Stimulated activated CD8-positive, alpha-beta memory T cell treated with anti-CD3 and anti-CD28 coated beads, Interleukin-12 subunit alpha, Interleukin-12 subunit beta, amount 100 ng/mL, for 1 hour (primary cell): ENCODE measurements around the gene RHBDD2.
"Not testable (repeated sequence)": the region's sequence is repeated elsewhere in the genome, so short reads cannot be mapped to it uniquely, and the experiment has no call there.

ENCODE experiments used
- DNase-seq: peaks from one replicate; pipeline ENCODE4 v3.0.0-alpha.2; 2020; ENCODE audit warnings: low read depth

Gene RHBDD2

GRCh38 chr7:75878769-75879611 is at the start of gene RHBDD2:
Gene RHBDD2, plus strand, starts transcription at chr7:75879034. Its CDS starts 49 bp downstream, at chr7:75879083.
- DNase-seq = peak; percentile 92

- not testable (repeated sequence) for DNase-seq
Observed at GRCh38 chr7:75829656-75830055, 49.2 kb upstream of the RHBDD2 start.

GRCh38 chr7:75830978-75831377 is 47.9 kb upstream of the RHBDD2 start:
- no peak for DNase-seq

- DNase-seq = not testable (repeated sequence)
Observed at GRCh38 chr7:75833662-75834061, 45.2 kb upstream of the RHBDD2 start.

GRCh38 chr7:75835688-75836285 is 43.0 kb upstream of the RHBDD2 start:
- no peak for DNase-seq

- DNase-seq = no peak
Observed at GRCh38 chr7:75836798-75837197, 42.0 kb upstream of the RHBDD2 start.

GRCh38 chr7:75838281-75838930 is 40.4 kb upstream of the RHBDD2 start:
- DNase-seq = not testable (repeated sequence)

GRCh38 chr7:75840029-75840428 is 38.8 kb upstream of the RHBDD2 start:
- no peak for DNase-seq

- DNase-seq = no peak
Observed at GRCh38 chr7:75842836-75843446, 35.9 kb upstream of the RHBDD2 start.

- DNase-seq = no peak
Observed at GRCh38 chr7:75843613-75844116, 35.2 kb upstream of the RHBDD2 start.

GRCh38 chr7:75844158-75844557 is 34.7 kb upstream of the RHBDD2 start:
- no peak for DNase-seq

- not testable (repeated sequence) for DNase-seq
Observed at GRCh38 chr7:75845132-75845531, 33.7 kb upstream of the RHBDD2 start.

GRCh38 chr7:75847707-75848106 is 31.1 kb upstream of the RHBDD2 start:
- no peak for DNase-seq

- no peak for DNase-seq
Observed at GRCh38 chr7:75849573-75849972, 29.3 kb upstream of the RHBDD2 start.

GRCh38 chr7:75850235-75850634 is 28.6 kb upstream of the RHBDD2 start:
- no peak for DNase-seq

GRCh38 chr7:75854233-75854632 is 24.6 kb upstream of the RHBDD2 start:
- DNase-seq = no peak

- not testable (repeated sequence) for DNase-seq
Observed at GRCh38 chr7:75854813-75855345, 24.0 kb upstream of the RHBDD2 start.

GRCh38 chr7:75856536-75856935 is 22.3 kb upstream of the RHBDD2 start:
- DNase-seq = no peak

GRCh38 chr7:75858410-75858809 is 20.4 kb upstream of the RHBDD2 start:
- DNase-seq = no peak

- DNase-seq = no peak
Observed at GRCh38 chr7:75861636-75862035, 17.2 kb upstream of the RHBDD2 start.

- DNase-seq = not testable (repeated sequence)
Observed at GRCh38 chr7:75864251-75864650, 14.6 kb upstream of the RHBDD2 start.

GRCh38 chr7:75866114-75866488 is 12.7 kb upstream of the RHBDD2 start:
- no peak for DNase-seq
